Measurements from ENCODE around the gene CLEC4M. TPM values are rescaled to one million over a fixed set of nuclear protein-coding genes. Genes with fewer than 3 reads are reported as not detected.

The CLEC4M gene
- total RNA-seq, 2 experiments from 2014 or later, result not detected

GRCh38 chr19:7716762-7717161 lies 46.3 kb upstream of the CLEC4M start:
- H3K4me1 ChIP-seq (ENCODE audit: insufficient read depth, low read length, poor library complexity, severe bottlenecking), result peaks cover 13% of the 10 kb centered on the region
- no TSS peak for BruUV-seq (replicated peaks)
- no peaks in the 10 kb centered on the region for H3K9me3 ChIP-seq (ENCODE audit: low read length)
- H3K4me2 ChIP-seq (ENCODE audit: low read length), result no peak overlapping the region
- H4K20me1 ChIP-seq (ENCODE audit: insufficient read depth, low read length), result no peaks in the 10 kb centered on the region
- H3K27ac ChIP-seq (ENCODE audit: low read depth, low read length, poor library complexity, severe bottlenecking), result no peak overlapping the region
- no peak for DNase-seq (ENCODE audit: low spot score)
- no peaks in the 10 kb centered on the region for H3K36me3 ChIP-seq (ENCODE audit: insufficient read depth, low read length)
- ChIA-PET CTCF (ENCODE audit: unreplicated experiment) (no interaction called here), POLR2A (interaction anchor here (0.6 to 0.7 kb wide), 3 partner anchors 25 to 1064 kb away, joined by 3 read pairs; no protein-coding TSS in a partner anchor)
- no peak overlapping the region for H3K4me3 ChIP-seq (ENCODE audit: low read depth, low read length, poor library complexity, severe bottlenecking)
- no peaks in the 10 kb centered on the region for H3K9me2 ChIP-seq (ENCODE audit: insufficient read depth, low read length)
- H2AFZ ChIP-seq (ENCODE audit: low read length), result no peak overlapping the region
- TF ChIP-seq CTCF (conservative IDR thresholded peaks at IDR 0.05; ENCODE audit: low read length) (no peak), EZH2phosphoT487 (IDR thresholded peaks at IDR 0.05; ENCODE audit: borderline replicate concordance, low read depth, low read length) (no peak)
- intact Hi-C loops (cut with micrococcal nuclease; ENCODE audit: unreplicated experiment), result no loop called here
- no peaks in the 10 kb centered on the region for H3K79me2 ChIP-seq (ENCODE audit: insufficient read depth, low read depth, low read length)

GRCh38 chr19:7718668-7719067 lies 44.4 kb upstream of the CLEC4M start:
- intact Hi-C loops (cut with micrococcal nuclease; ENCODE audit: unreplicated experiment), result no loop called here
- Histone ChIP-seq H3K9me3 (ENCODE audit: low read length) (no peaks in the 10 kb centered on the region), H3K79me2 (ENCODE audit: insufficient read depth, low read depth, low read length) (no peaks in the 10 kb centered on the region), H2AFZ (ENCODE audit: low read length) (peak overlapping the region; percentile 58), H4K20me1 (ENCODE audit: insufficient read depth, low read length) (no peaks in the 10 kb centered on the region), H3K9me2 (ENCODE audit: insufficient read depth, low read length) (no peaks in the 10 kb centered on the region), H3K4me2 (ENCODE audit: low read length) (no peak overlapping the region; the same call in 1 of the 2 replicates), H3K27ac (ENCODE audit: low read depth, low read length, poor library complexity, severe bottlenecking) (no peak overlapping the region), H3K36me3 (ENCODE audit: insufficient read depth, low read length) (no peaks in the 10 kb centered on the region), H3K4me3 (ENCODE audit: low read depth, low read length, poor library complexity, severe bottlenecking) (no peak overlapping the region), H3K4me1 (ENCODE audit: insufficient read depth, low read length, poor library complexity, severe bottlenecking) (peaks cover 17% of the 10 kb centered on the region)
- BruUV-seq (replicated peaks), result no TSS peak
- ChIA-PET POLR2A (interaction anchor here (0.6 kb wide), 3 partner anchors 60 to 1943 kb away, joined by 3 to 6 read pairs (median 3); no protein-coding TSS in a partner anchor), CTCF (ENCODE audit: unreplicated experiment) (interaction anchor here (1.0 kb wide), 1 partner anchor 15 kb away, joined by 4 read pairs; no protein-coding TSS in a partner anchor)
- TF ChIP-seq CTCF (conservative IDR thresholded peaks at IDR 0.05; ENCODE audit: low read length) (no peak), EZH2phosphoT487 (IDR thresholded peaks at IDR 0.05; ENCODE audit: borderline replicate concordance, low read depth, low read length) (no peak)
- peak; percentile 46 for DNase-seq (ENCODE audit: low spot score)

GRCh38 chr19:7720351-7720750 lies 42.7 kb upstream of the CLEC4M start:
- H3K9me2 ChIP-seq (ENCODE audit: insufficient read depth, low read length), result no peaks in the 10 kb centered on the region
- H3K4me3 ChIP-seq (ENCODE audit: low read depth, low read length, poor library complexity, severe bottlenecking), result no peak overlapping the region
- CTCF ChIA-PET (ENCODE audit: unreplicated experiment), result no interaction called here
- no TSS peak for BruUV-seq (replicated peaks)
- no peaks in the 10 kb centered on the region for H3K36me3 ChIP-seq (ENCODE audit: insufficient read depth, low read length)
- H3K27ac ChIP-seq (ENCODE audit: low read depth, low read length, poor library complexity, severe bottlenecking), result no peak overlapping the region
- no peaks in the 10 kb centered on the region for H3K79me2 ChIP-seq (ENCODE audit: insufficient read depth, low read depth, low read length)
- H3K4me2 ChIP-seq (ENCODE audit: low read length), result no peak overlapping the region
- peaks cover 12% of the 10 kb centered on the region for H3K4me1 ChIP-seq (ENCODE audit: insufficient read depth, low read length, poor library complexity, severe bottlenecking)
- no peak for DNase-seq (ENCODE audit: low spot score)
- intact Hi-C loops (cut with micrococcal nuclease; ENCODE audit: unreplicated experiment), result no loop called here
- TF ChIP-seq EZH2phosphoT487 (IDR thresholded peaks at IDR 0.05; ENCODE audit: borderline replicate concordance, low read depth, low read length), result no peak
- no peak for TF ChIP-seq CTCF (conservative IDR thresholded peaks at IDR 0.05; ENCODE audit: low read length)
- POLR2A ChIA-PET, result interaction anchor here (0.5 kb wide), 1 partner anchor 24 kb away, joined by 5 read pairs; no protein-coding TSS in a partner anchor
- no peaks in the 10 kb centered on the region for H3K9me3 ChIP-seq (ENCODE audit: low read length)
- H4K20me1 ChIP-seq (ENCODE audit: insufficient read depth, low read length), result no peaks in the 10 kb centered on the region
- no peak overlapping the region for H2AFZ ChIP-seq (ENCODE audit: low read length)

Measured in OCI-LY7 (cell line).